Activated CD4-positive, alpha-beta T cell treated with anti-CD3 and anti-CD28 coated beads, Interleukin-2, amount 50 U/mL, for 24 hours (primary cell): ENCODE measurements around the gene ATP5F1E.

Experiments
- DNase-seq, 2 donors: peaks; one replicate each; pipeline ENCODE4 v3.0.0-alpha.2; 2020; ENCODE audit warnings: low read depth in 1 of 2, low spot score in 1 of 2

Gene ATP5F1E

GRCh38 chr20:59032023-59032712, at the start of gene ATP5F1E:
Gene ATP5F1E, minus strand, starts transcription at chr20:59032335. Its CDS starts 84 bp downstream, at chr20:59032251.
- DNase-seq, result peak; percentile 89 to 93

- no peak for DNase-seq
Observed at GRCh38 chr20:59081036-59081435, 48.9 kb upstream of the ATP5F1E start.

DNA sequence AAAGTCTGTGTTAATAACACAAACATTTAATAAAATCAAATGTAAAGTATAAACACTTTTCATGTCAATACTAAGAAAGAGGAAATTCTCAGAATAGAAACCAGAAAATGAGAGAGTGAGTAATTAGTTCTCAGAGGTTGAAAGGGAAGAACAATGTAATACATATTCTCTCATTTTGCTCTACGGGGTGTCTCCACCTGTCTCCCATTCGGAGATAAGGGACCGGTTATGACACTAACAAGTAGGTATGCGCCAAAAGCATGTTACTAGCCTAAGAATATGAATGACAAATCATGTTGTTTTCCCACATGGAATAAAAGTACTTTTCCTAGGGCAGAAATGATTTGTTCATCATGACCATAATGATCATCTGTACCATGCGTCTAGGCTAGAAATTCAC, 46.1 kb upstream of the ATP5F1E start:
- DNase-seq, result no peak

GRCh38 chr20:59077705-59078104, 45.6 kb upstream of the ATP5F1E start:
- DNase-seq, result no peak

- DNase-seq, result no peak
Observed at GRCh38 chr20:59075934-59076508, 43.9 kb upstream of the ATP5F1E start.

GRCh38 chr20:59074456-59074855, 42.3 kb upstream of the ATP5F1E start:
- DNase-seq, result no peak

DNA sequence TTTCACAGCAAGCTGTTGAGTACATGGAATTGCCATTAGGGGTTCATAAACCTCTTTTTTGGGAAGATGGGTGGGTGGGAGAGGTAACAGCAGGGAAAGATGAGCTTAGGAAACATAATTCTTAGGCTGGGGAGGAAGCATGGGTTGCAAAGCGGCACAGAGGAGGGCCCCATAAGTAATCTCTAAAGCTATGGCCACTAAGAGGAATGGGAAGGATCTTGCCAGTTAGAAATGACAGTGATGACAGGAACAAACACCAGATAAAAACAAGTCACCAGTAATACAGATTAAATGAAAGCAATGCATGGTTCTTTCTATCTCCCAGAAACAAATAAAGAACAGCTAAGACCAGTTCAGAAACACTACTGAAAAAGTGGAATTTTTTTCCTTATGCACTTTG, 41.4 kb upstream of the ATP5F1E start:
- no peak for DNase-seq

DNA sequence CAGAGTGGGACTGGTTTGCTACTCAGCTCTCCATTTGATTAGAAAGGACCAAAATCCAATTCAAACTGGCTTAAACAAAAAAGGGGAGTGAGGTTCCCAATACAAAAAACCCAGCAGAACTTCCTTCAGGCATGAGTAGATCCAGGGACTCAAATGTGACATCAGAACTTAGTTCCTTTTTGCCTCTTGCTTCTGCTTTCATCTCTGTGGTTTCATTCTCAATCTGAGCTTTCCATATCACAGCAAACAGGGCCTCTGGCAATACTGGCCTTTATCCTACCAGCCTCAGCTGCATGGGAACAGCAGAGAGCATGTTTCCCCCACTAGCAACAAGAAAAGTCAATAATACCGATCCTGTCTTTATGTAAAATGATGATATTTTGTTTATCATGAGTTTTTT, 39.1 kb upstream of the ATP5F1E start:
- DNase-seq, result no peak

DNA sequence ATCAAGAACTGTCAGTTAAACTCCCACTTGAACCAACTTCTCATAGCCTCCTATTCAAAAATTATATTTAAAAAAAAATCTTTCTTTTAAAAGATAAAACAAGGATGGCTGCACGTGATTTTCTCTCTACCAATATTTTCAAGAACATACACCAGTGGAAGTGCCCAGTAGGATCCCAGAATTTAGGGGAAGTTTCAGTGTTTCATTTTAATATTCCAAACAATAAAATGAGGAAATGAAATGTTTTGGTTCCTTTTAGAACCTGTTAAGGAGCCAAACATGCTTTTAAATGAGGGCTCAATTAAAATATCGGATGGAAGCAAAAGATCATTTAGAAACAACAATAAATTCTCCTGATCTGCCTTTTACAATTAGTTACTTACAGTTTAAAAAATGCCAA, 36.9 kb upstream of the ATP5F1E start:
- no peak for DNase-seq

- no peak for DNase-seq
Observed at GRCh38 chr20:59068534-59068933, 36.4 kb upstream of the ATP5F1E start.

DNA sequence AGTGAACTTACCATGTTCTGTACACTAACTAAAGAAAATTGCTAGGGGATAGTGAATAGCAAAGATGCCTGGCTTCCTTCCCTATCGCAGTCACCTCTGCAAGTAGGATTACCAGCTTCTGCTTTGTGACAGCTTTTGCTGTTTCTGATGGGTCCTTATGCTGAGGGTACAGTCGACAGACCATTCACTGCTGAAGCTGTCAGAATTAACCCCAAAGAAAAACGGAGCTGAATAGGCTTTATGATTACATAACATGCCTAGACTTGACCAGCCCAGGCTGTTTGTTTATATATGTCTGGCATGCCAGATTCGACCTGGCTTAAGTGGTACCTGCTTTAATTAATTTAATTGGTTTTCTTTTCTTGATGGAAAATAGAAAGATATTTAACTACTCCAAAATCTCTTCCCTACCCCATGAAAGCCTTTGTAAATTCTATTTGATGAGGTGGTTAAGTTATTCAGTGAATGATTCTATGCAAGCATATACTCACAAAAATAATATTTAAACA, 32.1 kb upstream of the ATP5F1E start:
- DNase-seq, result no peak

- no peak for DNase-seq
Observed at GRCh38 chr20:59063358-59064213, 31.5 kb upstream of the ATP5F1E start.

DNA sequence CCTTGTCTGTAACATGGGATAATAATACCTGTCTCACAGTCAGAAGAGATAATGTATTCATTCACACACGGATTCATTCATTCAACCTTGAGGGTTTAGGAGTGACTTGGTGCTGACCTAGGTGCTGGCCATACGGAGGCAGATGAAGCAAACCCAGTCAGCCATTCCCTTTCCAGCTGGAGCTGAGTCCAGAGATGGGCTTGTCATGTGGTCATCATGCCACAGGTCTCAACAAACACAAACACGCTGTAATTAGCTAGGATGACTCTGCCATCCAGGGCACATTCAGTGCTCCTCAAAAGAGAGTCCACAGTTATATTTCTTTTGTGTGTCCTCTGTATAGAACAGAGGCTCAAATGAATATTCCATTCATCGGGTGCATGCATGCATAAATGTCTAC, 29.9 kb upstream of the ATP5F1E start:
- no peak for DNase-seq

DNA sequence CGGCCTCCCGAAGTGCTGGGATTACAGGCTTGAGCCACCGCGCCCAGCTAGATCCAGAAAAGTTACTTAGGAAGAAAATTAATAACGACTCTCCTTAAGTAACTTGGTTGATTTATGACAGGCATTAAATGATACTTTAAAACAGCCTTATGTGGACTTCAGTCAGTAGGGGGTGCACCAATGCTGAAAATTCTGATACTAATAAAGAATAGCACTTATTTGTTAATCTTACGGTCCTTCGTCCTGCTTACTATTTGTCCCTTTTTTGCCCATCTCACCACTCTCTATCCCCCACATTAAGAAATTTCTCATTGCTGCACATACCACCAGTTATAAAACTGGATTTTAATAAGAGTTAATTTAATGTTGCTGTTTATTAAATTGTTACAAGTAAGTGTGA, 23.2 kb upstream of the ATP5F1E start:
- no peak for DNase-seq

- no peak for DNase-seq
Observed at GRCh38 chr20:59051666-59052185, 19.6 kb upstream of the ATP5F1E start.

- DNase-seq, result no peak
Observed at GRCh38 chr20:59050437-59050836, 18.3 kb upstream of the ATP5F1E start.

- DNase-seq, result no peak
Observed at GRCh38 chr20:59048681-59049030, 16.5 kb upstream of the ATP5F1E start.

DNA sequence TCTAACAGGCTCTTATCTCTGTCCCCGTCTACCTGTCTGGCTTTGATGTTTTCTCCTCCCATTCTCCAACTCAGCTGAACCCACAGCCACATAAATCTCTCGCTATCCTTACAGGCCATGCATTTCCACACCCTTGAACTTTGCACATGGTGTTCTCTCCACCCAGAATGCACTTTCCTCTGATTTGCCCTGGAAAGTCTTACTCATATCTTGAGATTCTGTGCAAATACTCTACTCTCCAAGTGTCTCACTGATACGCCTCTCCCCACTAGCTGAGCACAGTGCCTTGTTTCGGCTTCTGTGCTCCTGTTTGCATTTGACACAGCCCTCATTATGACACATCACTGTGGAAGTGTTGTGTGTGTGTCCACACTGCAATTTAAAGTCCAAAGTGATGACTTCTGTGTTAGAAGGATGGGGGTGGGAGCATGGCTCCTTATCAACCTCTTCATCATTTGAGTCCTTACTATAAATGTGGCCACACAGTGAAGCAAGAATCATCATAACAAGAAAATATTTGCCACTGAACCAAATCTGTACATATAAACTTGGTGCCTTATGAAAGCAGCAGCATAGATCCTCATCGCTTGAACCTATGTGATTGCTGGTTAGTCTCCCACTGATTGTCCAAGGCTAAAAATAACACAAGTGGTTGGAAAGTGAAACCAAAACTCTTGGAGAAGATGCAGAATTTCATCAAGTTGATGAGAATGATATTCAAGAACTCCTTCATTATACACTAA, 16.0 kb upstream of the ATP5F1E start:
- no peak for DNase-seq

DNA sequence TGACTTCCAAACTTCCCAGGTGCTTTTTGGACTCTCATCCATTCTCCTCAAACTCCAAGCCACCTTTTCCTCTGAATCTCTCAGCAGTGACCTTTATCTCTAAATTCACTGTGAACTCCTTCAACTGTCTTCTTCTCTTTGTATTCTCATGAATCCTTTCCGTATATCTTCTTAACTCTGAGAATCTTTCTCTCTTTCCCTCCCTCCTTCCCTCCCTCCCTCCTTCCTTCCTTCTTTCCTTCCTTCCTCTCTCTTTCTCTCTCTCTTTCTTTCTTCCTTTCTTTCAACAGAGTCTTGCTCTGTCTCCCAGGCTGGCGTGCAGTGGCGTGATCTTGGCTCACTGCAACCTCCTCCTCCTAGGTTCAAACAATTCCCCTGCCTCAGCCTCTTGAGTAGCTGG, 14.7 kb upstream of the ATP5F1E start:
- DNase-seq, result no peak

GRCh38 chr20:59044796-59045195, 12.7 kb upstream of the ATP5F1E start:
- DNase-seq, result no peak

DNA sequence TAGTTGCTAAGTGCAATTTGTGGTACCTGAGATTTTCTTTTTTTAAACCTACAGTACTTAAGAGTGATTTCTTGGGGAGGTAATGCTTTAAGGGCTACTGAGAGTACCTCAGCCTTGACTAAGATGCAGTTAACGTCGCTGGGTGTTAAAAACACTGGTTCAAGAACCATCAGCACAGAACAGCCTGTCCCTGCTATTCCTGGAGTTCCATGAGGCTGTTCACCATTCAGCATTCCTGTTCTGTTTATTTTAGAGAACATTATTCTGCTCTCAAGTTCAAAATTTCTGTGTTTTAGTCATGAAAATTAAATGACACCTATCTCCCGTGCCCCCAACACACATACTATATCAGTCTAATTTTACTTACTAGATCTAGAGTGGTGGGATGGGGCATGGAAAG, 12.2 kb upstream of the ATP5F1E start:
- no peak for DNase-seq
